Measurements from ENCODE around the gene YBX3.

- TF ChIP-seq POLR2A (IDR thresholded peaks at IDR 0.05) (no peak), CTCF (IDR thresholded peaks at IDR 0.05) (no peak), EP300 (IDR thresholded peaks at IDR 0.05) (no peak)
These were observed 32.2 kb downstream of the YBX3 start for GRCh38 chr12:10690906-10691305.
